Muscle layer of duodenum (tissue), 2 donors: Measurements from ENCODE around the gene HOXD11.
A peak's percentile ranks its signal among the peaks of the same experiment; 100 is the strongest.

ENCODE experiments used
- H3K27ac ChIP-seq: one replicate; pipeline ENCODE4 v1.7.0; 2013; ENCODE audit warnings: mild to moderate bottlenecking, low read length
- H3K27me3 ChIP-seq: one replicate; pipeline ENCODE4 v1.7.0; 2013; ENCODE audit warnings: low read depth, mild to moderate bottlenecking, control low read depth, low read length
- H3K36me3 ChIP-seq, 2 donors: one replicate each; pipeline ENCODE4 v1.7.0; 2013; ENCODE audit warnings: low read length in 2 of 2, control low read depth in 1 of 2, mild to moderate bottlenecking in 1 of 2; ENCODE audit not compliant: insufficient read depth in 2 of 2, control insufficient read depth in 1 of 2
- H3K4me1 ChIP-seq, 2 donors: one replicate each; pipeline ENCODE4 v1.7.0; 2013; ENCODE audit warnings: low read length in 2 of 2, mild to moderate bottlenecking in 2 of 2, control low read depth in 1 of 2, moderate library complexity in 1 of 2; ENCODE audit not compliant: insufficient read depth in 2 of 2, control insufficient read depth in 1 of 2
- H3K4me3 ChIP-seq, 2 donors: one replicate each; pipeline ENCODE4 v1.7.0; 2013; ENCODE audit warnings: low read length in 2 of 2, low read depth in 1 of 2, mild to moderate bottlenecking in 1 of 2
- H3K9me3 ChIP-seq, 2 donors: one replicate each; pipeline ENCODE4 v1.7.0; 2013; ENCODE audit warnings: low read length in 2 of 2, control low read depth in 1 of 2, mild to moderate bottlenecking in 1 of 2; ENCODE audit not compliant: control insufficient read depth in 1 of 2
- donor health status: healthy.

HOXD11 gene

DNA sequence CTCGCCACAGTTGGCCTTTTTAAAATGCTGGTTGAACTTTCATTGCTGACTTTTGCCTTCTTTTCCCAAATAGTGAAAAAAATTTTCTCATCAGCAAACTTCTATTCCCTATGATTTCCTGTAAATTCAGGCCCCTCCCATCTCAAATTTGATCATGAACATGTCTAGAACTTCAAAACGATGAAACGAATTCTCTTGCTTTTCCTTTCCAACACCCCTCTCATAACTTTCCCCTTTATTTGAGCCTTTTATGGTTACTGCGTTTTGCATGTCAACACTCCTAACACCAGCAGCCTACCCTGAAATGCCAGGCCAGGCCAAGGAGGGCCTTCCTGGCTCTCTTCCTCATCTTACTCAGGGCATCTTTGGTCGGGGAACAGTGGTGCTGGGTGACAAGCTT, 16.2 kb upstream of the HOXD11 start:
- peaks cover 0 to 8% of the 10 kb centered on the region in 2 donors for H3K9me3 ChIP-seq
- H3K27ac ChIP-seq = no peak overlapping the region
- H3K27me3 ChIP-seq = peaks cover 92% of the 10 kb centered on the region
- H3K4me3 ChIP-seq = no peak overlapping the region
- peaks cover 0 to 34% of the 10 kb centered on the region in 2 donors for H3K4me1 ChIP-seq
- no peaks in the 10 kb centered on the region for H3K36me3 ChIP-seq

DNA sequence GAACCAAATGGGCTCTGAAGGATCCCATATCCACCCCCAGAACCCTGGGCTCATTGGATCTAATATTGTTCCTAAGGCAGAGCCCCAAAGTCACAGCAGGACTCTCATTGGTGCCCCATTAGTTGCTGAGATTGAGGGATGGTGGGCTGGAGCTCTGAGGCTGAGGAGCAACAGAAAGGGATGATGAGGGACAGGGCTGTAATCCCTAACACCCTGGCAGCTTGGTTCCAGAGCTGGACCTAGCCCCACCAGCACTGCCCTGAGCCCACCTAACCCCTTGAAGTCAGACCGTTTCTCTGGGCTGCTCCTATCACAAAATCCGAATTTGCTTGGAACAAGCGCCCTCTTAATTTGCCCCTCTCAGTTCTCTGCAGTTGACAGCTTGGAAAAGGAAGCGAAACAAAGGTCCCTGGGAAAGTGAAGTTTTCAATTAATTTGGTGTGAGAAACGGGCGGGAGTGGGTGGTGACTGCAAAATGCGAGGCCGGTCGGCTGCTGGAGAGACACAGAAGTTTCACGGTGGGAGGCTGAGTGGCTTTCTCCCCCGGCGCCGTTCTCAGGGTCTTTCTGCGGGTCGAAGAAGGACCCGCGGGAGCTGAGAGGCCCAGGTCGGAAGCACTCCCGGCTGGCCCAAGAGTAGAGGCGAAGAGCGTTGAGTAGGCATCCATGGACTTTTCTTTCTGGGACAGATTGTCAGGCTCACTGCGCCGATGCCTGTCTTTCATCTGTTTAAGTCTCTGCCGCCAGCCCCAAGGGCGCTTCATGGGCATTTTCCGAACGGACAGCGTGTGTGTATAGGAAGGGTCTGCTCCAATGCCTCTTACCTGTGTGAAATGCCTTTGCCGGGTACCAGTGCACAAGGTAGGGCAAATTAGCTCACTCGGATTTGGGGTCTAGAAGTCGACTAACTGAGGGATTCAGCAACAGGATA, 15.5 kb upstream of the HOXD11 start:
- Histone ChIP-seq H3K4me3 (no peak overlapping the region), H3K27me3 (peaks cover 92% of the 10 kb centered on the region), H3K4me1 (peaks cover 4 to 32% of the 10 kb centered on the region in 2 donors), H3K36me3 (no peaks in the 10 kb centered on the region), H3K9me3 (peaks cover 0 to 8% of the 10 kb centered on the region in 2 donors), H3K27ac (no peak overlapping the region)

DNA sequence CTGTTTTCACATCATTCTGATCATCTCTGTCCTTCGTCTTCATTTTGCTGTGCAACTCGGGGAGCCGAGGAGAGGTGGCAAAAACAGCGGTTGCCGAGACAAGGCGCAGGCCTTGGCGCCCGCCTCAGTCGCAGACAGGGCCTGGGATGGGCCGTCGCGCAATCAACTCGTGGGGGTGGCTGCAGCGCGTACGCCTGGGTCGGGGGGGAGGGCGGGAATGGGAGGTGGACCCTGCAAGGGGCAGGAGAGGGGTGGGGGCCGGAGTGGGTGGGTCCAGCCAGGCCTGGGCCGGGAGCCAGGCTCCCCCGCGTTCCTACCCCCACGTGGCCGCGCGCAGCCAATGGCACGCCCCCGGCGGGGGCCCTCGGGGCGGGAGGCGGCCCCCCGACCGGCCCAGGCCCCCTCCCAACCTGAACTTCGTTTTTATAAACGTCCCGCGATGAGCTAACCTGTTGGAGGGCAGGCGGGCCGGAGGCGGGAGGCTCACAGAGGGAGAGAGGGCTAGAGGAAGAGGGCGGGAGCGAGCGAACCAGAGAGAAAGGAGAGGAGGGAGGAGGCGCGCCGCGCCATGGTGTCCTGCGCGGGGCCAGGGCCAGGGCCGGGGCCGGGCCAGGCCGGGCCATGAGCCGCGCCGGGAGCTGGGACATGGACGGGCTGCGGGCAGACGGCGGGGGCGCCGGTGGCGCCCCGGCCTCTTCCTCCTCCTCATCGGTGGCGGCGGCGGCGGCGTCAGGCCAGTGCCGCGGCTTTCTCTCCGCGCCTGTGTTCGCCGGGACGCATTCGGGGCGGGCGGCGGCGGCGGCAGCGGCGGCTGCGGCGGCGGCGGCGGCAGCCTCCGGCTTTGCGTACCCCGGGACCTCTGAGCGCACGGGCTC, 14.6 kb upstream of the HOXD11 start, which contains the start of gene HOXD13:
Gene HOXD13, plus strand, starts transcription at position 452 of the 875 bp plus-strand sequence. Its CDS starts 170 bp downstream, at position 622.
- Histone ChIP-seq H3K9me3 (peaks cover 0 to 8% of the 10 kb centered on the region in 2 donors), H3K36me3 (no peaks in the 10 kb centered on the region), H3K27ac (no peak within 1 kb of the TSS), H3K27me3 (peaks cover 93% of the 10 kb centered on the region), H3K4me1 (peaks cover 11 to 41% of the 10 kb centered on the region in 2 donors), H3K4me3 (peak within 1 kb of the TSS in 1 of 2 donors; percentile 57)

DNA sequence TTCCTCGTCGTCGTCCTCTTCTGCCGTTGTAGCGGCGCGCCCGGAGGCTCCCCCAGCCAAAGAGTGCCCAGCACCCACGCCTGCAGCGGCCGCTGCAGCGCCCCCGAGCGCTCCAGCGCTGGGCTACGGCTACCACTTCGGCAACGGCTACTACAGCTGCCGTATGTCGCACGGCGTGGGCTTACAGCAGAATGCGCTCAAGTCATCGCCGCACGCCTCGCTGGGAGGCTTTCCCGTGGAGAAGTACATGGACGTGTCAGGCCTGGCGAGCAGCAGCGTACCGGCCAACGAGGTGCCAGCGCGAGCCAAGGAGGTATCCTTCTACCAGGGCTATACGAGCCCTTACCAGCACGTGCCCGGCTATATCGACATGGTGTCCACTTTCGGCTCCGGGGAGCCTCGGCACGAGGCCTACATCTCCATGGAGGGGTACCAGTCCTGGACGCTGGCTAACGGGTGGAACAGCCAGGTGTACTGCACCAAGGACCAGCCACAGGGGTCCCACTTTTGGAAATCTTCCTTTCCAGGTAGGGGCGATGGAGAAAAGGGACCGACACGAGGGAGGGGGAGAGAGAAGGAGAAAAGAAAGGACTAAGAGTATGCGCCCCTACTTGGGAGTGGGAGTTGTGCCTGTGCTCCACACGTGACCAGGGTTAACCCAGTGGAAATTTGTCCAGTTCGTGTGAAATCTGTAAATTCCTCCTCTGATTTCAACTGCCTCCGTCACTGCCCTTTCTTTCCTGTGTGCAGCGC, 13.8 kb upstream of the HOXD11 start:
- Histone ChIP-seq H3K9me3 (peaks cover 0 to 8% of the 10 kb centered on the region in 2 donors), H3K4me1 (peaks cover 11 to 42% of the 10 kb centered on the region in 2 donors), H3K27ac (no peak overlapping the region), H3K27me3 (peaks cover 93% of the 10 kb centered on the region), H3K4me3 (peak overlapping the region in 1 of 2 donors; percentile 57), H3K36me3 (no peaks in the 10 kb centered on the region)

DNA sequence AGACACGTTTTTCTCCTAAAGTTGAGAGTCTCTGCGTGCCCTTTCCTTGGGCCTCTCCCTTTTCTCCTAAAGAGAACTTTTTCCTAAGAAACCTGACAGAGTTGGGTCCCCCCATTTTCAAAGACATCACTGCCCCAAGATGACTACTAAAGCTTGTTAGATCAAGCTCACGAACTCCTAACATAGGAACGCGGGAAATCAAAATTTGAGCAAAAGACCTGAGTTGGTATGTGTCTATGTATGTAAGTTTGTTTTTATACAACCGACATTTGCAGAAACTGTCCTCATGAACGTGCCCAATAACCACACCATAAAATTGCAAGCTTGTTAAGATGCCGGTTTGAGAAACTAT, 13.2 kb upstream of the HOXD11 start:
- H3K9me3 ChIP-seq = peaks cover 0 to 8% of the 10 kb centered on the region in 2 donors
- no peak overlapping the region for H3K27ac ChIP-seq
- no peaks in the 10 kb centered on the region for H3K36me3 ChIP-seq
- H3K27me3 ChIP-seq = peaks cover 93% of the 10 kb centered on the region
- peaks cover 11 to 40% of the 10 kb centered on the region in 2 donors for H3K4me1 ChIP-seq
- no peak overlapping the region for H3K4me3 ChIP-seq

DNA sequence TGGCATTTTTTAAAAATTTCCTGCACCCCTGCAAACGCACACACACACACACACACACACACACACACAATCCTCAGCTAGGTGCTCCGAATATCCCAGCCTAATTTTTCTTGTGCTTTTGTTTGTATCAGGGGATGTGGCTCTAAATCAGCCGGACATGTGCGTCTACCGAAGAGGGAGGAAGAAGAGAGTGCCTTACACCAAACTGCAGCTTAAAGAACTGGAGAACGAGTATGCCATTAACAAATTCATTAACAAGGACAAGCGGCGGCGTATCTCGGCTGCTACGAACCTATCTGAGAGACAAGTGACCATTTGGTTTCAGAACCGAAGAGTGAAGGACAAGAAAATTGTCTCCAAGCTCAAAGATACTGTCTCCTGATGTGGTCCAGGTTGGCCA, 12.7 kb upstream of the HOXD11 start:
- Histone ChIP-seq H3K9me3 (peaks cover 0 to 8% of the 10 kb centered on the region in 2 donors), H3K36me3 (no peaks in the 10 kb centered on the region), H3K4me3 (no peak overlapping the region), H3K27me3 (peaks cover 93% of the 10 kb centered on the region), H3K4me1 (peaks cover 11 to 40% of the 10 kb centered on the region in 2 donors), H3K27ac (no peak overlapping the region)

DNA sequence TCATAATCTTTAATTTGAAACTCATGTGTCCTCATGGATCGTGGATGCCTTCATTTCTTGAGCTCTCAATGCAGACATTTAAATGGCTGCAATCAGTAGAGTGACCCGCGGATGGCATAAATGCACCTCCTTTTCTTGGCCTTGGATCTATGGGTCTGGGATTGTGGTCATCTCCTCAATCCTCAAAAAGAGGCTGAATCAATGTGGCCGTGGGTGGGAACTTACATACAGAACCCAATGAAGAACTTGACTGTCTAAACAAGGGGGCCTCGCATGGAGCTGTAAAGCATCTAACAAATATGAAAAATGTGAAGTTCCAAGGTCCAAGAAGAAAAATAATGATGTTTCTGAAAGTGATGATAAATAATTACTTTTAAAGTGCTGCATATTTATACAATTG, 11.7 kb upstream of the HOXD11 start:
- Histone ChIP-seq H3K4me1 (peaks cover 11 to 49% of the 10 kb centered on the region in 2 donors), H3K27me3 (peaks cover 93% of the 10 kb centered on the region), H3K4me3 (no peak overlapping the region), H3K27ac (no peak overlapping the region), H3K9me3 (peaks cover 0 to 8% of the 10 kb centered on the region in 2 donors), H3K36me3 (no peaks in the 10 kb centered on the region)

DNA sequence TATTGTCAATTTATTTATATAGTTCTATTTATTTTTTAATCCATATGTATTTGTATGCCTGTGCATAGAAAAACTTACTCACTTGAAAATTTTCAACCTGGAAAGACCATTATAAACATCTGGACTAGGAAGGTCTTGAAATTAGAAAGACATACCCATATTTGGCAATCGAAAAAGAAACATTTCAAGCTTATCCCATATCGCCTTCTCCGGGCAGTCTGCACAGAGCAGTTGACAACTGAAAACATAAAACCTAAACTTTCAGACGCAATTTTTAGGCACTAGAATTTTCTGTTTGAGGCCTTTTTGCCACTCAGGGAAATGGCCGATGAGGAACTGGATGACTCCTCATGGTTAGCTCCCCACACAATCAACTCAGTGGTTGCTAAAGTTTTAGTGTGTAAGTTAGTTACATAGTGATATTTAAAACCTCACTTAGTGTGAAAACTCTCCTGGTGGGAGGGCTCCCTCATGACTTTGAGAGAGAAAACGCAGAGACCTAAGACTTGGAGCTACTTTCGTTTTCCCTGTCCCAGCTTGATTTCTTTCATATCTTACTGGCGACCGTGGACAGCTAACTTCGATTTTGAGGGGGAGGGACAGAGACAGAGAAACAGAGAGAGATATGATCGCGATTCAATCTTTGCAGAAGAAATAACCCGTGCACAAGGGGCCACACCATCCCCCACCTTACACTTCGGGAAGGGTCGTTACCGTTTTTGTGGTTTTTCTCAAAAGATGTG, 10.7 kb upstream of the HOXD11 start:
- Histone ChIP-seq H3K4me1 (peaks cover 11 to 49% of the 10 kb centered on the region in 2 donors), H3K27ac (no peak overlapping the region), H3K27me3 (peaks cover 93% of the 10 kb centered on the region), H3K9me3 (peaks cover 0 to 8% of the 10 kb centered on the region in 2 donors), H3K36me3 (no peaks in the 10 kb centered on the region), H3K4me3 (peak overlapping the region; percentile 45 to 54)

DNA sequence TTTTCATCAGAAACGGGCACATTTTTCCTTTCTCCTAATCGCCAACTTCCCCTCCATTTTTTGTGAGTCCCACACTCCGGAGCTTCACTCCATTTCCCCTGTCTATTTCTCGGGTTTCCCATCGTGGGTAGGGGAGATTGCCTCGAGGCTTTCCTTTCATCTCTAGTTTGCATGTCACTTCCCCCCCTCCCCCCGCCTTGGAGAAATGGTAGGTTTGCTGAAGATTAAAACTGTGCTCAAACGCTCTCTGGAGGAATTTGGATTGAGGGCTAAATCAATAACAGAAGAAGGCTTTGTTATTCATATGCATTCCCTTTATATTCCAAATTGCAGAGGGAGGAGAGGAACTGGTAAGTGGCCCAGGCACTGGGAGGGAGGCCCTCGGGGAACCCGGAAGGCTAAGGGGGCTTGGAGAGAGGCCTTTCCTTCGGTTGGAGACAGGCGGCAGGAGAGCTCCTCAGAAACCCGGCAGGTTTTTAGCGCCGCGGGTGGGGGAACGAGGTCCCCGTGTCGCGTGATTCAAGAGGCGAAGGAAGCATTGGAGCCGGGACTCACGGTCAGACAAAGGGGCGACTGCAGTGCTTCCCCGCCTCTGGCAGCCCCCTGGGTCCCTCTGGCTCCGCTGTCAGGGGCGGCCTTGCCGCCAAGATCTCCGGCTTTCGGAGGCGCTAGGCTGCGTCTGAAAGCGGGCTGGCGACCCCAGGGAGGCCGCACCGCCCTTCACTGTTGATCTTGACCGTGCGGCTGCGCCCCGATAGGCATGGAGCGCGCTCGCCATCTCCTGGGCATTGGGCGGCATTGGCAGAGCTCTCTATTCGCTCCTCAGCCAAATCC, 9.9 kb upstream of the HOXD11 start:
- Histone ChIP-seq H3K27ac (no peak overlapping the region), H3K4me1 (peaks cover 11 to 43% of the 10 kb centered on the region in 2 donors), H3K36me3 (no peaks in the 10 kb centered on the region), H3K9me3 (peaks cover 0 to 8% of the 10 kb centered on the region in 2 donors), H3K27me3 (peaks cover 93% of the 10 kb centered on the region), H3K4me3 (peak overlapping the region; percentile 45 to 54)
